AG04449 (cell line): Measurements from ENCODE around the gene TNFRSF8.
A peak's percentile ranks its signal among the peaks of the same experiment; 100 is the strongest.

Experiments used
- CTCF ChIA-PET: fragments of 350-600 bp; formaldehyde crosslinking; extraction: SDS; loops from one replicate; lab custom pipeline; 2021; ENCODE audit warnings: antibody characterized with exemption; lab: Yijun Ruan, JAX
- POLR2A ChIA-PET: fragments of 400-600, 350-600 bp; formaldehyde crosslinking; extraction: SDS; loops from one replicate; lab custom pipeline; 2020; ENCODE audit warnings: antibody characterized with exemption, inconsistent platforms; lab: Yijun Ruan, JAX
- DNase-seq: peaks from one replicate; pipeline ENCODE4 v3.0.0-alpha.2; 2010; ENCODE audit warnings: low read depth, low spot score
- H3K4me3 ChIP-seq: 2 replicates; pipeline ENCODE4 v1.5.1; 2011; ENCODE audit warnings: low read depth, mild to moderate bottlenecking, control low read depth, low read length
- CTCF ChIP-seq: IDR thresholded peaks from one replicate; pipeline ENCODE4 v1.5.1; 2011; ENCODE audit warnings: mild to moderate bottlenecking, moderate library complexity, low read length, control low read depth, inconsistent platforms; ENCODE audit not compliant: insufficient read depth; ENCODE audit errors: missing control alignments

Gene TNFRSF8

GRCh38 chr1:12174924-12175810 is 112.1 kb downstream of the TNFRSF8 start:
- no peak overlapping the region for H3K4me3 ChIP-seq
- no peak for DNase-seq
- TF ChIP-seq CTCF: no peak
- ChIA-PET CTCF (no interaction called here), POLR2A (no interaction called here)

GRCh38 chr1:12176298-12177118 is 113.4 kb downstream of the TNFRSF8 start:
- H3K4me3 ChIP-seq: no peak overlapping the region
- DNase-seq: no peak
- POLR2A ChIA-PET: no interaction called here
- CTCF ChIA-PET: interaction anchor here (1.0 to 2.5 kb wide), 5 partner anchors 7 to 97 kb away, joined by 3 to 18 read pairs (median 3); no protein-coding TSS in a partner anchor
- TF ChIP-seq CTCF: no peak

GRCh38 chr1:12177156-12177998 is 114.3 kb downstream of the TNFRSF8 start:
- TF ChIP-seq CTCF: no peak
- ChIA-PET POLR2A (interaction anchor here (0.8 to 1.1 kb wide), 2 partner anchors 9 to 15 kb away, joined by 3 to 5 read pairs; no protein-coding TSS in a partner anchor), CTCF (interaction anchor here (1.0 to 2.5 kb wide), 8 partner anchors 8 to 98 kb away, joined by 3 to 18 read pairs (median 3); no protein-coding TSS in a partner anchor)
- no peak overlapping the region for H3K4me3 ChIP-seq
- DNase-seq: no peak

GRCh38 chr1:12177999-12178441 is 114.9 kb downstream of the TNFRSF8 start:
- no peak overlapping the region for H3K4me3 ChIP-seq
- peak; percentile 49 for DNase-seq
- ChIA-PET POLR2A (interaction anchor here (0.8 to 1.2 kb wide), 3 partner anchors 9 to 270 kb away, joined by 3 to 5 read pairs (median 4); no protein-coding TSS in a partner anchor), CTCF (interaction anchor here (1.0 to 2.5 kb wide), 5 partner anchors 9 to 54 kb away, joined by 3 to 18 read pairs (median 3); no protein-coding TSS in a partner anchor)
- TF ChIP-seq CTCF: no peak

- H3K4me3 ChIP-seq: no peak overlapping the region
- POLR2A ChIA-PET: interaction anchor here (0.8 to 1.2 kb wide), 2 partner anchors 16 to 270 kb away, joined by 3 to 4 read pairs; no protein-coding TSS in a partner anchor
- no peak for TF ChIP-seq CTCF
- CTCF ChIA-PET: interaction anchor here (0.6 to 2.5 kb wide), 6 partner anchors 10 to 55 kb away, joined by 3 to 18 read pairs (median 3); no protein-coding TSS in a partner anchor
- no peak for DNase-seq
Observed at GRCh38 chr1:12178511-12178910, 115.4 kb downstream of the TNFRSF8 start.
